LHCN-M2 (cell line): ENCODE results near the gene EEF1B2. TPM values are rescaled to one million over a fixed set of nuclear protein-coding genes. Genes with fewer than 3 reads are reported as not detected.
"Not testable (repeated sequence)": the region's sequence is repeated elsewhere in the genome, so short reads cannot be mapped to it uniquely, and the experiment has no call there.

Experiments used
- DNase-seq: peaks from one replicate; pipeline ENCODE4 v3.0.0-alpha.2; 2012; ENCODE audit warnings: low read depth
- total RNA-seq: library from RNA; depleted of rRNA; stranded (reverse); fragments of >200 nt; gene quantifications from 2 replicates; pipeline ENCODE4 v1.2.3, GENCODE V29; 2014

Gene EEF1B2
- total RNA-seq, 1 experiment from 2014 or later: 480 TPM

DNA sequence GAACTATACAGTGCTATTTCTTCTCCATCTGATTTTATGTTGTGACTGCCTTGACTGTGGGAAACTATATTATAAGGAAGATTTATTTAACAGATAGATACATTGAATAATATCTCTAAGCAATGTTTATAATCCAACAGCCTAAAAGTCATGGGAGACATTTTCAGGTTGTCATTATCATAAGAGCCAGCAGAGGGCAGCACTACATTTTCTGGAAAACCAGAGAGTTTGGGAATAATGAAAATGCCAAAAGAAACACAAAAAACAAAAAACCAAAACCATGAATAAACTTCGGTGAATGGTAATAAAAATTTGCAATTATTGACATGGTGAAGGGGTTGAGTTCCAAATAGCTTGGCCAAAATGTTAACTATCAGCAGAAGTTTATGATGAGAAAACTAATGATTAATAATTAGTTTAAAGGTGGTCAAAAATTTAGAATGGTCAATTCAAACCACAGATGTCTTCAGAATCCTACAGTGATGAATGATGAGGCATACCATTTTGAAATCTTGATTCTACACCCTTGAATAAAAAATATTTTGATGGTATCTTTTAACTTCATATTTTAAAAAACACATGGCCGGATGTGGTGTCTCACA is 4.7 kb downstream of the EEF1B2 start:
- peak; percentile 56 for DNase-seq

DNA sequence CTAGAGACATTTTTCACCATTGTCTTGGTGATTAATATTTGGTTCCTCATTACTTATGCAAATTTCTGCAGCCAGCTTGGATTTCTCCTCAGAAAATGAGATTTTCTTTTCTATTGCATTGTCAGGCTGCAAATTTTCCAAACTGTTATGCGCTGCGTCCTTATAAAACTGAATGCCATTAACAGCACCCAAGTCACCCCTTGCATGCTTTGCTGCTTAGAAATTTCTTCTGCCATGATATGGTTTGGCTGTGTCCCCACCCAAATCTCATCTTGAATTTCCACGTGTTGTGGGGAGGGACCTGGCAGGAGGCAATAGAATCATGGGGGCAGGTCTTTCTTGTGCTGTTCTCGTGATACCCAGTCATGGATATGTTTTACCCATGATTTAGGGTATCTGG is 8.5 kb downstream of the EEF1B2 start:
- DNase-seq: not testable (repeated sequence)

DNA sequence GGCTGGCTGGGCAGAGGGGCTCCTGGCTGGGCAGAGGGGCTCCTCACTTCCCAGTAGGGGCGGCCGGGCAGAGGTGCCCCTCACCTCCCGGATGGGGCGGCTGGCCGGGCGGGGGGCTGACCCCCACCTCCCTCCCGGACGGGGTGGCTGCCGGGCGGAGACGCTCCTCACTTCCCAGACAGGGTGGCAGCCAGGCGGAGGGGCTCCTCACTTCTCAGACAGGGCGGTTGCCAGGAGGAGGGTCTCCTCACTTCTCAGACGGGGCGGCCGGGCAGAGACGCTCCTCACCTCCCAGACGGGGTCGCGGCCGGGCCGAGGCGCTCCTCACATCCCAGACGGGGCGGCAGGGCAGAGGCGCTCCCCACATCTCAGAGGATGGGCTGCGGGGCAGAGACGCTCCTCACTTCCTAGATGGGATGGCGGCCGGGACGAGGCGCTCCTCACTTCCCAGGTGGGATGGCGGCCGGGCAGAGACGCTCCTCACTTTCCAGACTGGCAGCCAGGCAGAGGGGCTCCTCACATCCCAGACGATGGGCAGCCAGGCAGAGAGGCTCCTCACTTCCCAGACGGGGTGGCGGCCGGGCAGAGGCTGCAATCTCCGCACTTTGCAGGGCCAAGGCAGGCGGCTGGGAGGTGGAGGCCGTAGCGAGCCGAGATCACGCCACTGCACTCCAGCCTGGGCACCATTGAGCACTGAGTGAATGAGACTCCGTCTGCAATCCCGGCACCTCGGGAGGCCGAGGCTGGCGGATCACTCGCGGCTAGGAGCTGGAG is 12.1 kb downstream of the EEF1B2 start:
- not testable (repeated sequence) for DNase-seq

DNA sequence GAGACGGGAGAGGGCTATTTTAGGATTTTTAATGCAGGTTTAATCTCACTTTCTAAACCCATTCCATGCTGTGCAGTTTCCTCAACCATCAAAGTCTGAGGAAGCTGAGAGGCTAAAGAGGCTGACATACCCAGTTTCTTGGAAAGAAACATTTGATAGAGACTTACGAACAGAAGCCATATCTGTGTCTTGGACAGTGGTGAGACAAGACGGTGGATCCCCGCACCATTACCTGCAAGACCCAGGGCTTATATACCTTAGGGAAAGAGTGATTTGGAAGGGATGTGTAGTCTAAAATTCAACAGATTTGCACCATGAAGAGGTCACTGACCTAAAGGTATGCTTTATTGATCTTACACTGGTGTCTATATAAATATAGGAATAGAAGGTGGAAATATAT is 13.5 kb downstream of the EEF1B2 start:
- DNase-seq: no peak

DNA sequence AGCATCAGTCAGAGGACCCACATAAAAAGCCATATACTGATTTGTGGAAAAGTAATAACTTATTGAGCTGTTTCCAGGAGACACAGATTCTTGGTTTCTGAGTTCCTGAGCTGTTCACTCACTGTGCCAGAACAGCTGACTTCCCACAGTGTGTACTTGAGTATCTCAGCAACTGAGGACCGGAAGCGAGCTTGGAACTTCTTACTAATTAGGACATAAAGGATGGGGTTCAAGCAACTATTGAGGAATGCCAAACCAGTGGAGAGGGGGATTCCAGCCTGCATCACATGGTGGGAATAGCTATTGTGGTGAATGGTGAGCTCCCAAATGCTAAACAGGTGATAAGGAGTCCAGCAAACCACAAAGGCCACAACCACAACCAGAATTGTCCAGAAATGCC is 16.4 kb downstream of the EEF1B2 start:
- DNase-seq: peak; percentile 51

DNA sequence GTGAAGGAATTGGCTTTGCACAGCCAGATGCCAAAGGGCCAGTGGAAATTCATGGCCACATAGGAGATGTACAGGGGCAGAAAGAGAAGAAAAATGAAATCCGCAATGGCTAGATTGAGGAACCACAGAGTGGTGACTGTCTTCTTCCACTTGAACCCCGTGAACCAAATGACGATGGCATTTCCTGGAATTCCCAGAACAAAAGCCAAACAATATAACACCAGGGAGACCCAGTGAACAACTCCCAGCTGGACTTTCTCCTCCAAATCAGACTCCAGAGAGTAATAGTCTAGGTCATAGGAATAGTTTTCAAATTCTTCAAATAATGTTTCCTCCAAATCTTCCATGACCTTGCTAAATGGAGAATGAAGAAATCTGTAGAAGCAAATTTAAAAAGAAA is 17.2 kb downstream of the EEF1B2 start:
- no peak for DNase-seq

DNA sequence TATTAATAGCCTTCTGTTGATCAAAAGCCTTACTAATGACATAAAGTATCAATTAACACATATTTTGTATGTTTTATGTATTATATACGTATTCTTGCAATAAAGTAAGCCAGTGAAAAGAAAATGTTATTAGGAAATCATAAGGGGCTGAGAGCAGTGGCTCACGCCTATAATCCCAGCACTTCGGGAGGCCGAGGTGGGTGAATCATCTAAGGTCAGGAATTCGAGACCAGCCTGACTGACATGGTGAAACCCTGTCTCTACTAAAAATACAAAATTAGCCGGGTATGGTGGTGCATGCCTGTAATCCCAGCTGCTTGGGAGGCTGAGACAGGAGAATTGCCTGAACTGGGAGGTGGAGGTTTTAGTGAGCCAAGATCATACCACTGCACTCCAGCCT is 21.8 kb downstream of the EEF1B2 start:
- peak; percentile 26 for DNase-seq

DNA sequence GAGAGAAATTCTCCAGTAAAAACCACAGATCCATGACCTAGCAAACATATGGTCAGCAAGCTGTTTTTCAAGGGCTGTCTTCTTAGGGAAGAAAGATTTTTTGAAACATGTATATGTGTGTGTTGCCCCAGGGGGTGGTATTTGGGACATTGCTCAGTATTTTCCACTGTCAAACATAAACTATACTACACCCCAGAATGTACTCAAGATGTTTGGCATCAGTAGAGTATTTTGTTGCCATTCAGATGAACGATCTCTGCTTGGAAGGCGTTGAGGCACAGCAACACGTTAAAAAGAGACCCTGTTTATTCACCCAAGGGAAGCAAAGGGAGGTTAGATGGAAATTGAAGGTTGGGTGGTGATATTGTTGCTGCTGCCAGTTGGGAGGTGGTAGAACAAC is 30.0 kb downstream of the EEF1B2 start:
- DNase-seq: no peak

DNA sequence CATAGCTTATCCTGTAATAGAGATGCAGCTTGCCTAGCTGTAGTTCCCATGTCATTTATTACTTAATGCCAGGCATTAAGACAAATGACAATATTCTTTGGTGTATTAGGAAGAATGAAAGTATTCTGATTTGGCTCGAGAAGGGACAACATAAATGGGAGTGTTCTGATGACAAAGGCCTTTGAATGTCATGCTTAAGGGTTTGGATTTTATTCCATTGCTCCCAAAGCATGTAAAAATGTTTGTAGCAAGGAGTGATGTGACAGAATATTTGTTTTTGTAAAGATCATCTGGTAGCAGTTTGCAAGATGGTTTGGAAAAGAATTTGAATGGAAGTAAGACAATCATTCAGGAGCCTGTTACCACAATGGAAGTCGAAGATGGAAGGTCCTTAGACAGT is 30.4 kb downstream of the EEF1B2 start:
- DNase-seq: no peak

DNA sequence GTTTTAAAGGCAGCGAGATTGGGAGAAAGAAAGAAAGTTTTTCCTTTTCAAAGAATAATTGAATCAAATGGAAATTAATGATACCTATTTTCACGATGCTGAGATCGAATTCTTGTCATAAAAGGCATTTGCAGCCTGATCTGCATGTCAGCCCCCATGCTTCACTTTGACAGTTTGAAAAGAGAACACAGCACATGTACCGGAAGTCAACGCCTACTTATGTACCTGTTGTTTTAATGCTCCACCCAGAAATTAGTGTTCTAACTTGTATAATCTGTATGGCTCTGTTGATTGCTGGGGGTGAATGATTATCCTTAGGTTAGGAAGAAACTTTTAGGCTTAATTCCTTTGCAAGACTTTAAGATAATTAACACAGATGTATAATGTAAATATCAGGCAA is 31.0 kb downstream of the EEF1B2 start:
- no peak for DNase-seq

DNA sequence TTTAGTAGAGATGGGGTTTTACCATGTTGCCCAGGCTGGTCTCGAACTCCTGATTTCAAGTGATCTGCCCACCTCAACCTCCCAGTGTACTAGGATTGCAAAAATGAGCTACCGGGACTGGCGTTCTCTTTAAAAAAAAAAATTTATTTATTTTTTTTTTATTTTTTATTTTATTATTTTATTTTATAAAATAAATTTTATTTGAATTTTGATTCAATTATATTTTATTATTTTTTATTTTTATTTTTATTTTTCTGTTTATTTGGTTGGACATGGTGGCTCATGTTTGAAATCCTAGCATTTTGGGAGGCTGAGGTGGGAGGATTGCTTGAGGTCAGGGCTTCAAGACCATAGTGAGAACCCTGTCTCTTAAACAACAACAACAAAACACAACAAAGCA is 32.5 kb downstream of the EEF1B2 start:
- DNase-seq: no peak

DNA sequence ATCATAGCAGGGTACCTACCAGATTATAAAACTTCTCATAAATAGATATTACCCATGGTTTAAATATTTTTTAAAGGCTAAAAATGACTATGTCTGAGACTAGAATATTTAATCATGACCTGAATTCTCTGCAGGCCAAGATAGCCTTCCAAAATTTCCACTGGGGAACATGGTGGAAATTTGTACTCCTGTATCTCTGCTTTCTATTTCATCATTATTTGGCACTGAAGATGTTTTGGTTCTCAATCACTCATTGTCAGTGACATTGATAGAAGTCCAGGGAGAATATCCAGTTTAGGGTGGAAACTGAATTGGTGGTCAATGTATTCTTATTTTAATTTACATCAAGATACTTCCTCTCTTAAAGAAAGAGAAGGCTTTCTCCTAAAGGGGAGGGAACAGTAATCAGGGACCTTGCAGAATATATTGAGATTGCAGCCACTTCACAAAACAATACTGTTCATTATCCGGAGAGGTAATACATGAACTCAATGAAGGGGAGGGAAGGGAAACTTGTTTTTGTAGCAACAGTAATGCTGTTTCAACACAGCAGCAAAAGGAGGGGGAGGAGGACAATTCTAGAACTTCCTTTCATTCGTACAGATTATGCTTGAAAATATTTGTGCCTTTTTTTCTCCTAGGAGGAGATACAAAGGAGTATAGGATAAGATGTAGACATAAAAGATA is 34.1 kb downstream of the EEF1B2 start:
- DNase-seq: no peak

DNA sequence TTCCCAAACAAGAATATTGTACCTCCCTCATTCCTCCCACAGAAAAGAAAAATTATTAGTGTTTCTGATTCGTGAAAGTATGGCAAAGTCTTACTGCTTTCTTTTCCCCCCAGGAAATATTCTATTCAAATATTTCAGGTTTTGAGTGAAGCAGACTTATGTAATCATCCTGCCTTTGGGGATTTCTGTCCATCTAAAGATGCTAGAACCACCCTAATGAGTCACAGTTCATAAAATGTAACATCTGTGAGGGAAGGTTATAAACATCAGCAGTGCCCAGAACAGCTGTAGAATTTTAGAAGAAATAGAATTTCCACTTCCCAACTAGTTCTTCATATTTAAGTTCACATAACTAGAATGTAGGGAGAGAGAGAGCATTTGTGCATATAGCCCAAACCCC is 39.0 kb downstream of the EEF1B2 start:
- DNase-seq: peak; percentile 64

DNA sequence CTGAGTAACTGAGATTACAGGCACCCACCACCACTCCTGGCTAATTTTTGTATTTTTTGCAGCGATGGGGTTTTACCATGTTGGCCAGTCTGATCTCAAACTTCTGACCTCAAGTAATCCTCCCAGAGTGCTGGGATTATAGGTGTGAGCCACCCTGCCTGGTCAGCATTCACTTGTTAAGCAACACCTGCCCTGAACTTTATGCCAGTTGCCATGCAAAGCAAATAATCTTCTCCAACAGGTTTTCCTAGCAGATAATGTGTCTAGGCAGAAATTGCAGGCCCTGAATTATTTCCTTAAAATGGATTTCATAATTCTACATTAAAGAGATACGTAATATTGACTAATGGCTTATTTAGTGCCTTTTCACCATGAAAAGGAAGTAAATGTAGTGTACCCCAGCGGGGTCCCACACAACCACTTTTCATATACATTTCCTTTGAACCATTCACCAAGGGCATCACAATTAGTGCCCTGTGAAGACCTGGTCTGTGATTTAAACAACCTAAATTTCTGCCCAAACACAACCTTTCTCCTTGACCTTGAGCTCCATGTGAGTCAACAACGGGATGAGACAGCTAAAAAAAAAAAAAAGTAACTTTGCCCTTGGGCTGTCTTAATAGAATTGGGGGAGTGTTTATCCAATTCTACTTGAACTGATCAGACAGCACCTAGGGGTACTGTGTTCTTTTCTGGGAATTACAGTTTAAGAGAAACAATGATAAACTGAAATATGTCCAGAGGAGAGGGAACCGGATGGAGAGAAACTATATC is 41.6 kb downstream of the EEF1B2 start:
- no peak for DNase-seq

DNA sequence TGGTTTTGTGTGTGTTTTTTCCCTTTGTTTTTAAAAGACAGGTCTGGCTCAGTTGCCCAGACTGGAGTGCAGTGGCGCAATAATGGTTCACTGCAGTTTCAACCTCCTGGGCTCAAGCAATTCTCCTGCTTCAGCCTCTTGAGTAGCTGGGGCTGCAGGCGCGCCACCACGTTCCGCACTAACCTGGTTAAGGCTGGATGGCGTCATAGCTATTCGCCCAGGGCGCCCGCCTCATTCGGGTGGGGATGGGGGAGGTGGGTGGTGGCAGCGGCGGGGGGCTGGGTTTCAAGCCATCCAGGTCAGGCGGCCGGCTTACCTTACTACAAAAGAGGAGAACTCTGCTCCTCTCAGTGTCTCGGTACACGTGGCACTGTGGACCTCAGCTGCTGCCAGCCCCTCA is 42.8 kb downstream of the EEF1B2 start:
- no peak for DNase-seq

DNA sequence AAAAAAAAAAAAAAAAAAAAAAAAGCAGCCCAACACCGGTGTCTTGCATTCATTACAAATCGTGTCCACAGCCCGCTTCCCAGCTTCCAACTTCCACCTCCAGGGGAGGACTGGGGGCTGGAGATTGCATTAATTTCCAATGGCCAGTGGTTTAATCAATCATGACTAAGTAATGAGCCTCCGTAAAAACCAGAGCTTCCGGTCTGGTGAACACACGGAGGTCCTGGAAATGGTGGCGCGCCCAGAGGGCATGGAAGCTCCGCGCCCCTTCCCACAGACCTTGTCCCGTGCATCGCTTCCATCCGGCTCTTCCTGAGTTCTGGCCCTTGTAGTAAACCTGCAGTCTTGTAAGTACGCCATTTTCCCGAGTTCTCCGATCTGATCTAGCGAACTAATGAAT is 43.6 kb downstream of the EEF1B2 start:
- no peak for DNase-seq

DNA sequence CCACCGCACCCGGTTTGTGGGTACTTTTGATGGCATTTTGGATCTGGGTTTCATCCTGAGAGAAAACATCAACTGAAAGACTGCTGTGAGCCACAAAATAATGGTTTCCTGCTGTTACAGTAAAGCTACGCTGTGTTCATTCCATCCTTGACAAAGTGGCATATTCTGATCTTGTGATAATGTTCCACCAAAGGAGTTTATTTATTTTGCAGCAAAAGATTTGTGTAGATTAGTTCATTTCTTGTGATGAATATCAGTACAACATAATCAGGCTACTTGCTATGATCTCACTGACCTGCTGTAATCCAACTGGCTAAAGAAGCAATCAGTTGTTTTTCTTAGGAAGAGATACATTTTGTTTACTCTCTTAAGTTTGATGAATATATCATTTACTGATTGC is 45.0 kb downstream of the EEF1B2 start:
- DNase-seq: no peak

DNA sequence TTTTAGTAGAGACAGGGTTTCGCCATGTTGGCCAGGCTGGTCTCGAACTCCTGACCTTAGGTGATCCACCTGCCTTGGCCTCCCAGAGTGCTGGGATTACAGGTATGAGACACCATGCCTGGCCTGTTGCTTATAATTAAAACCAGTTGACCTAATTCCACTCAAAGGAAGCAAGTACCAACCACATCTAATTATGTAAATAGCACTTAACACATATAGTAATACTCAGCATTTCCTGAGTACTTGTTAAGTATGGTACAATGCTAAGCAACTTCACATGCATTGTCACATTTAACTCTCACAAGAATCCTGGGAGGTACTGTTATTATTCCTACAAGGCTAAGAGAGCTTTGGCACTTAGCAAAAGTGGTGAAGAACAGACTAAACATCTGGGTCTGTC is 47.6 kb downstream of the EEF1B2 start:
- DNase-seq: not testable (repeated sequence)

DNA sequence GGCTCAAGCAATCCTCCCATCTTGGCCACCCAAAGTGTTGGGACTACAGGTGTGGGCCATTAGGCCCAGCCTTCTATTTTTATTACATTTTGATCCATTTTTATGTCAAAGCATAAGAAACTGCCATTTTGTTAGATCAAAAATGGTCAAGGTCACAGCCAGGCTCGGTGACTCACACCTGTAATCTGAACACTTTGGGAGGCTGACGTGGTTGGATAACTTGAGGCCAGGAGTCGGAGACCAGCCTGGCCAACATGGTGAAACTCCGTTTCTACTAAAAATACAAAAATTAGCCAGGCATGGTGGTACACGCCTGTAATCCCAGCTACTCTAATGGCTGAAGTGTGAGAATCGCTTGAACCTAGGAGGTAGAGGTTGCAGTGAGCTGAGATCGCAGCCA is 49.2 kb downstream of the EEF1B2 start:
- no peak for DNase-seq

DNA sequence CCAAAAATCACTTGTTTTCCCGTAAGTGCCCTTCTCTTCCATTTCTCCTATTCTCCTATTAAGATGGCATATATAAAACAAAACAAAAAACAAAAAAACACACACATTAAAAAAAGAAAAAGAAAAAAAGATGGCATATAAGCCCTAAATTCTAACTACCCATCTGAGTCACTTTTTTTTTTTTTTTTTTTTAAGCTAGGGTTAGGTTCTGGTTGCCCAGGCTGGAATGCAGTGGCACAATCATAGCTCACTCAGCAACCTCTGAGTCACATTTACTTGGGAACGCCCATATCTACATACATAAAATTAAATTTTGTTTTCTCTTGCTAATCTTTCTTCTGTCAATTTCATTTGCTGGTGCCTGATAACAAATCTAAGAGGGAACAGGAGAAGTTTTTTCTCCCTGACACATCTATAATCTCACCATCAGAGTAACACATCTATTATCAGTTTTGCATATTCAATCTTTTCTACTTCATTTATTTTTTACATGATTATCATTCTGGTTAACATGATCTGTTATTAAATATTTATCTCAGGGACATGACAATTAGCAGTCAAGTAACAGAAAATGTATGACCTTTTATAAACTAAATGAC is 52.1 kb downstream of the EEF1B2 start:
- DNase-seq: peak; percentile 85
